GM18909 (cell line): ENCODE results near the gene SPAG16.
A peak's percentile ranks its signal among the peaks of the same experiment; 100 is the strongest.
"Not testable (repeated sequence)": the region's sequence is repeated elsewhere in the genome, so short reads cannot be mapped to it uniquely, and the experiment has no call there.

Experiments
- ATAC-seq: cut with Tn5 transposase; IDR thresholded peaks from one replicate; pipeline ENCODE4 v1.9.1; 2021; ENCODE audit warnings: mild to moderate bottlenecking; ENCODE audit not compliant: unreplicated experiment, poor library complexity

The SPAG16 gene

GRCh38 chr2:213679894-213680293 lies 395.6 kb downstream of the SPAG16 start:
- ATAC-seq: no peak

GRCh38 chr2:213682276-213682675 lies 398.0 kb downstream of the SPAG16 start:
- no peak for ATAC-seq

GRCh38 chr2:213688133-213688532 lies 403.9 kb downstream of the SPAG16 start:
- no peak for ATAC-seq

- not testable (repeated sequence) for ATAC-seq
These were observed 404.6 kb downstream of the SPAG16 start for GRCh38 chr2:213688825-213689224.

GRCh38 chr2:213689585-213689984 lies 405.3 kb downstream of the SPAG16 start:
- ATAC-seq: no peak

GRCh38 chr2:213691351-213691750 lies 407.1 kb downstream of the SPAG16 start:
- peak; percentile 65 for ATAC-seq

DNA sequence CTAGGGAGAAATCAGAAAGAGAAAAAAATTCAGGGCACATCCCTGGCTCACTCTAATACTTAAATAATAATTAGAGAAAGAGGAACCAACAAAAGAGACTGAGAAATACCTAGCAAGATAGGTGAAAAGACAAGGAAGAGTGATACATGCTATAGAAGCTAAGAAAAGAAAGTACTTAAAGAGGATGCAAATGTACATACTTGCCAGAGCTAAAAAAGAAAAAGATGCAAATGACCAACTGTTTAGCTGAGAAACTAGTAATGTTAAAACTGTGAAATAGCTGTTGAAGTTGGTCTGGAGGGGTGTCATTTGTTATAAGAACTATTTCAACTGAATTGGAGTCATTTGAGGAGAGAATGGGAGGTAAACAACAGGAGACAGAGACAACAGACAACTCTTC lies 412.2 kb downstream of the SPAG16 start:
- no peak for ATAC-seq

GRCh38 chr2:213701365-213701764 lies 417.1 kb downstream of the SPAG16 start:
- ATAC-seq: not testable (repeated sequence)

DNA sequence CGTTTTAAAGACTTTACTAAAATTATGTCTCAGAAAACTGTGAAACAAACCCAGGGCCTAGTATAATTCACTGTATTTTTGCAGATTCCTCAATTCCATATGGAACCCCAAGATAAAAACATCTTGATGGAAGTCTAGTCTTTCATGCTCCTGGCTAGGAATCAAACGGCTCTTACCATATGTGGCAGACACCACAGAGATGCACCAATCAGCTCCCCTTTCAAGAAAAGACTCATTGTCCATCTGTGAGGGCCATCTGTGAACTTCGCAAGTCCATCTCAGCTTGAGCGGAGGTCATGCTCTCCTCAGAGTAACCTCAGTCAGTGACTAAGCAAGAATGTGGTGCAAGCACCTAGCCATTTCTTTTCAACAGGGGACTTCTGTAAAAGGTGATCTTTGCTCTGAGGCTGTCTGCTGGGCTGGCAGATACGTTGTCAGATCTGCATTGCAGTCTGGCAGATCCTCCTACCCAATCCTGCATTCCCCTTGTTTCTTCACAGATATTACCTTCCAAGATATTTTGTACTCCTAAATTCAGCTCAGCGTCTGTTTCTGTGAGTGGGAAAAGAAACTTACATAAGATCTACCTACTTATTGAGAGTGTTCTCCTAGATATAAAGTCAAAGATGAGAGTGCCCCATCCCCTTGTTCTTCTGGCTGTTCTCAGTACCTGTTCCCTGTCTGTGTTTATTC lies 419.3 kb downstream of the SPAG16 start:
- no peak for ATAC-seq

DNA sequence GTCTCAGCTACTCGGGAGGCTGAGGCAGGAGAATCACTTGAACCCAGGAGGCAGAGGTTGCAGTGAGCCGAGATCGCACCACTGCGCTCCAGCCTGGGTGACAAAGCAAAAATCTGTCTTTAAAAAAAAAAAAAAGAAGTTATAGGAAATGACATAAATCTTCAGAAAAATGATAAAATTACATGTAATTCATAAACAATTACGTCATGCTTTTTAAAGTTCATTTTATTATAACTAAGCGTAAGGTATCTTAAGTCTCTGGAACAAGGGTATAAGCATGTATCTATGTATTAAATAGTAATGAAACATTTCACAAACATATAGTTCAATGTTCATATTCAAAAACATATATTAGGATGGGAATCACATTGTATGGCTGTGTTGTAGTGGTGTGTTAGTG lies 425.9 kb downstream of the SPAG16 start:
- no peak for ATAC-seq

- ATAC-seq: not testable (repeated sequence)
These were observed 434.1 kb downstream of the SPAG16 start for GRCh38 chr2:213718411-213718810.

GRCh38 chr2:213722565-213722964 lies 438.3 kb downstream of the SPAG16 start:
- no peak for ATAC-seq

GRCh38 chr2:213723041-213723560 lies 438.8 kb downstream of the SPAG16 start:
- ATAC-seq: no peak

- ATAC-seq: no peak
These were observed 439.4 kb downstream of the SPAG16 start for GRCh38 chr2:213723707-213724106.

DNA sequence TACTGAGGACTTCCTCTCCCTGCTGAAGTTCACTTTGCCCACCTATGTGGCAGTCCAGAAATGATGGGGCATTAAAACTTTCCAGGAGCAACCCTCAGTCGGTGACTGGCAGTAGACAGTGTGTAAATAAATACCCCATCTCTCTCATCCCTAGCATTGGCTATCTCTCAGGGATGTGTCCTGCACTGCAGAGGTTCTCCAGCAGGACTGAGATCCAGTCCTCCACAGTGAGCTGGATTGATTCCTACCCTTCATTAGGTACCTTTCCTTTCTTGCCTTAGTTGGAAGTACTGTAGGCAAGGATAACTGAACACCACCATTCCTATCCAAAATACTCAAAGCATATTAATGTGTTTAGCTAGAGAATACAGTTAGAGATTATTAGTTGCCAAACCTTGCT lies 441.8 kb downstream of the SPAG16 start:
- no peak for ATAC-seq

DNA sequence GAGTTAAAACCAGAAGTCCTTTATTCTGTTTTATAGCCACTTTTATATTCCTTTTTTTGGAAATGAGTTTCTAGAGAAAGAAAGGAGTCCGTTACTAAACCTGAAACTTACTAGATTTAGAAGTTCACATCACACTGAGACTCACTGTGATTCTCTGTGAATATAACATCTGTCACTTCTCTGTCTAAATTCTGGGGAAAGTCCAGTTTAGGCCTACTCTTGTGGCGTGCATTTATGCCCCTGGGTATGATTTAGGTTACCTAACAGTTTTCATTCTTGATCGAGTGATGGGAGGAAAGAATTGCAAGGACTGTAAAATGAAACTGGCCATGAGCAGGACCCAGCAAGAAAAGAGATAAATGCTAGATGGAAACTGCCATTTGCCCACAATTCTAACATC lies 449.6 kb downstream of the SPAG16 start:
- ATAC-seq: peak; percentile 96

- ATAC-seq: peak; percentile 92
These were observed 456.2 kb downstream of the SPAG16 start for GRCh38 chr2:213740453-213740852.

GRCh38 chr2:213751446-213751845 lies 467.2 kb downstream of the SPAG16 start:
- peak; percentile 90 for ATAC-seq

GRCh38 chr2:213752575-213752974 lies 468.3 kb downstream of the SPAG16 start:
- ATAC-seq: no peak

- ATAC-seq: no peak
These were observed 473.3 kb downstream of the SPAG16 start for GRCh38 chr2:213757525-213757924.

DNA sequence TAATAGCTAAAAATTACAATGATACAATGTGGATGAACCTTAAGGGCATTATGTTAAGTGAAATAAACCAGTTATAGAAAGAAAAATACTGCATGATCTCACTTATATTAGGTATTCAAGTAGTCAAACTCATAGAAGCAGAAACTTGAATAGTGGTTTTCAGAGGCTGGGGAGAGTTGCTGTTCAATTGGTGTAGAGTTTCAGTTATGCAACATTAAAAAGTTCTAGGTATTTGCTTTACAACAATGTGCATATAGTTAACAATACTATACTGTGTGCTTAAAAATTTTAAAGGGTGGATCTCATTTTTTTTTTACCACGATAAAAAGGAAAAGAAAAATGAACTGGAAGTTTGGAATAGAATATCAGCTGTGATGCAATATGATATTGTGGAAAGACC lies 479.1 kb downstream of the SPAG16 start:
- ATAC-seq: no peak

DNA sequence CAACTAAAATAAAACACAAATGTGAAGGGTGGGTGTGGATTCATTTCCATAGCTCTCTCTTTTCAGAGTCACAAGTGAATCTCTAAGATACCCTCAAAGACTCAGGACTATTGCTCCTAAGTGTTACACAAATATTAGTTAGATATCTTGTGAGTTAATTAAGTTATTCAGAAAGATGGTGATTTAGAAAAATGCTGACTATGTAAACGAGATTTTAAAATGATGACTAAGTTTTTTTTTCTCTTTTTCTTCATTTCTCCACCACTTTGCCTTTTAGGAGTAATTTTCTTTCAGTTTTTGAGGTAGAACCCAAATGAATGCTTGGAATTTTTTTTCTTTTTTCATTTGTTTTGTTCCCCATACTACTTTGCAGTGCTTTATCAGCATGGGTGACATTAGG lies 479.7 kb downstream of the SPAG16 start:
- ATAC-seq: no peak
